Uterus (tissue), 4 donors: ENCODE measurements around the gene RAI1. TPM values are rescaled to one million over a fixed set of nuclear protein-coding genes. Genes with fewer than 3 reads are reported as not detected.

Experiments
- DNase-seq, 2 donors: peaks; one replicate each; pipeline ENCODE4 v3.0.0-alpha.2; 2019 to 2020
- H3K27ac ChIP-seq, 2 donors: fragments of 200-600 bp; sonication (generic); 1 replicate in 1 of 2; 2 replicates in 1 of 2; pipeline ENCODE4 v1.5.1; 2016 to 2018
- H3K27me3 ChIP-seq, 2 donors: fragments of 200-600 bp; sonication (generic); one replicate each; pipeline ENCODE4 v1.5.1; 2018 to 2019; ENCODE audit warnings: control low read depth in 1 of 2
- H3K36me3 ChIP-seq, 2 donors: fragments of 200-600 bp; sonication (generic); one replicate each; pipeline ENCODE4 v1.5.1; 2019; ENCODE audit warnings: control low read depth in 1 of 2
- H3K4me1 ChIP-seq, 2 donors: fragments of 200-600 bp; sonication (generic); one replicate each; pipeline ENCODE4 v1.5.1; 2018 to 2019; ENCODE audit warnings: control low read depth in 1 of 2
- H3K4me3 ChIP-seq, 2 donors: fragments of 200-600 bp; sonication (generic); 1 replicate in 1 of 2; 2 replicates in 1 of 2; pipeline ENCODE4 v1.5.1; 2018 to 2019; ENCODE audit warnings: mild to moderate bottlenecking in 1 of 2
- H3K9me3 ChIP-seq, 2 donors: fragments of 200-600 bp; sonication (generic); one replicate each; pipeline ENCODE4 v1.5.1; 2019; ENCODE audit warnings: control low read depth in 1 of 2
- CTCF ChIP-seq, 4 experiments: fragments of 200-600 bp in 2 of 4; fragments of 450-650 bp in 2 of 4; sonication (generic) in 2 of 4; IDR thresholded peaks; one replicate each; pipeline ENCODE4 v1.5.1; 2016 to 2019; ENCODE audit warnings: antibody characterized with exemption in 4 of 4, mild to moderate bottlenecking in 2 of 4, moderate library complexity in 1 of 4
- POLR2A ChIP-seq, 2 donors: fragments of 450-650 bp; IDR thresholded peaks; one replicate each; pipeline ENCODE4 v1.6.1; 2016; ENCODE audit warnings: antibody characterized with exemption in 2 of 2, mild to moderate bottlenecking in 1 of 2, moderate library complexity in 1 of 2
- intact Hi-C: fragments of 100-400 bp; cut with DNase I; formaldehyde crosslinking; loops from one replicate; pipeline ENCODE4 v1.15.1; 2023; ENCODE audit warnings: low total_unique reads
- total RNA-seq, 4 donors: library from RNA; depleted of rRNA in 3 of 4; stranded (reverse); fragments of >200 nt in 3 of 4; gene quantifications; one replicate each; pipeline versions ENCODE4 v1.1.0 to v1.2.4, GENCODE V29; 2014 to 2023
- donor health status: DM: yes; HTN: yes; CAD: no.

The RAI1 gene
- total RNA-seq, 4 donors from 2014 or later: 10.0 to 66.1 (median 15.3) TPM

- Histone ChIP-seq H3K27me3 (no peaks in the 10 kb centered on the region), H3K27ac (no peak overlapping the region), H3K9me3 (no peaks in the 10 kb centered on the region), H3K4me3 (no peak overlapping the region), H3K4me1 (no peaks in the 10 kb centered on the region), H3K36me3 (no peaks in the 10 kb centered on the region)
- TF ChIP-seq POLR2A (IDR thresholded peaks at IDR 0.05): no peak
- no peak for TF ChIP-seq CTCF (IDR thresholded peaks at IDR 0.05)
- intact Hi-C loops: no loop called here
- DNase-seq: no peak
These were observed 33.6 kb upstream of the RAI1 start for GRCh38 chr17:17647524-17648178.

- H3K4me3 ChIP-seq: no peak overlapping the region
- no peaks in the 10 kb centered on the region for H3K9me3 ChIP-seq
- H3K27ac ChIP-seq: no peak overlapping the region
- H3K36me3 ChIP-seq: no peaks in the 10 kb centered on the region
- intact Hi-C loops: no loop called here
- no peak for DNase-seq
- TF ChIP-seq POLR2A (IDR thresholded peaks at IDR 0.05) (no peak), CTCF (IDR thresholded peaks at IDR 0.05) (no peak)
- H3K4me1 ChIP-seq: no peaks in the 10 kb centered on the region
- H3K27me3 ChIP-seq: no peaks in the 10 kb centered on the region
These were observed 32.5 kb upstream of the RAI1 start for GRCh38 chr17:17648762-17649161.

GRCh38 chr17:17650959-17651358 lies 30.3 kb upstream of the RAI1 start:
- no peak for DNase-seq

GRCh38 chr17:17653343-17653742 lies 27.9 kb upstream of the RAI1 start:
- Histone ChIP-seq H3K4me1 (no peaks in the 10 kb centered on the region), H3K36me3 (no peaks in the 10 kb centered on the region), H3K4me3 (no peak overlapping the region), H3K9me3 (no peaks in the 10 kb centered on the region), H3K27ac (no peak overlapping the region), H3K27me3 (no peaks in the 10 kb centered on the region)
- TF ChIP-seq POLR2A (IDR thresholded peaks at IDR 0.05) (no peak), CTCF (IDR thresholded peaks at IDR 0.05) (no peak)
- no peak for DNase-seq
- intact Hi-C loops: no loop called here

More at GRCh38 chr17:17650959-17651358, 30.3 kb upstream of the RAI1 start:
- Histone ChIP-seq H3K36me3 (no peaks in the 10 kb centered on the region), H3K4me3 (no peak overlapping the region), H3K9me3 (no peaks in the 10 kb centered on the region), H3K4me1 (no peaks in the 10 kb centered on the region), H3K27ac (no peak overlapping the region), H3K27me3 (no peaks in the 10 kb centered on the region)
- TF ChIP-seq CTCF (IDR thresholded peaks at IDR 0.05) (no peak), POLR2A (IDR thresholded peaks at IDR 0.05) (no peak)
- intact Hi-C loops: no loop called here

- Histone ChIP-seq H3K27ac (no peak overlapping the region), H3K4me3 (no peak overlapping the region), H3K4me1 (no peaks in the 10 kb centered on the region), H3K27me3 (no peaks in the 10 kb centered on the region), H3K36me3 (no peaks in the 10 kb centered on the region), H3K9me3 (peaks cover 0 to 7% of the 10 kb centered on the region in 2 donors)
- no peak for TF ChIP-seq CTCF (IDR thresholded peaks at IDR 0.05)
- intact Hi-C loops: no loop called here
- DNase-seq: no peak
These were observed 21.9 kb upstream of the RAI1 start for GRCh38 chr17:17659340-17659739.
